ENCODE data around the gene SMIM24.

The SMIM24 gene

DNA sequence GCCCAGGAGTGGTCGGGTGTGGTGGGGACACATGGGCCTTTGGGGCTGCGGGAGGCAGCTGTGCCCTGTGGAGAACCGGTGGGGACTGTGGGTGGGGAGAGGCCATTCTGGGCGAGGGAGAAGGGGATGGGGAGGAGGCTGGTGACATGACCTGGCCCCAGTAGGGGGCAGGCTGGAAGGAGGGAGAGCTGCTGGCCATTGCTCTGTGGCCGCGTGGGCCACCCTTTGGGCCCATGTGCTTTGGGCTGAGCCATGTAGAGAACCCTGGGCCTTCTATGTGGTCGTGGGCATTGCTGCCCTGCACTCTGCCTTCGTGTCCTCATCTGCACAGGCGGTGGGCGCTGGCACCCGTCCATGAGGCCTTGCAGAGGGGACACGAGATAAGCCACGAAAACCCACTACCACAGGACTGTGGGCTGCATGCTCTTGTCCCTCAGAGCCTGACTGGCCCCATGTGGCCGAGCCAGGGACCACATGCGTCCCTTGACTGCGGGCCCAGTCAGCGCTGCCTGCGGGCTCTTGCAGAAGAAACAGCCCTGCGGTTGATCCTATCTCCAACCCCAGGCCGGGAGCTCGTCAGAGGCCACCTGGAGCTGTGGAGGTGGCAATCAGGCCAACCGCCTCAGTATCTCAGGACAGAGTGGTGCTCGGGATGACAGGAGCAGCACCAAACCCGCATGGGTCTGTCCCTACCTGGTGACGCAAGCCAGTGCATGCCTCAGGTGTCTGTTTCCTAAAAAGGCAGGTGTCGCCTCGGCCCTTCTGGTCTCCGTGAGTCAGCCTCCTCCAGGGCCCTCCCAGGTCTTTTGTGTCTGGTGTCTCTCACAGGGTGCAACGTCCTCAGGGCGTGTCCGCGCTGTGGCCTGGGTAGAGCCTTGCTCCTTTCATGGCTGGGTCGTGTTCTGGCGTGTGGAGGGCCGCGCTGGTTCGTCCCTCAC lies 40.1 kb upstream of the SMIM24 start:
- no peak overlapping the region for H3K27ac Mint-ChIP-seq
- H3K4me3 Mint-ChIP-seq: no peak overlapping the region
- peaks cover 15% of the 10 kb centered on the region for H3K36me3 Mint-ChIP-seq (ENCODE audit: low read depth)
- H3K27me3 Mint-ChIP-seq (ENCODE audit: low read depth): no peaks in the 10 kb centered on the region
- no peak for DNase-seq (ENCODE audit: low spot score)
- peaks cover 6% of the 10 kb centered on the region for H3K4me1 Mint-ChIP-seq (ENCODE audit: low read depth)
- H3K9me3 Mint-ChIP-seq: no peaks in the 10 kb centered on the region

DNA sequence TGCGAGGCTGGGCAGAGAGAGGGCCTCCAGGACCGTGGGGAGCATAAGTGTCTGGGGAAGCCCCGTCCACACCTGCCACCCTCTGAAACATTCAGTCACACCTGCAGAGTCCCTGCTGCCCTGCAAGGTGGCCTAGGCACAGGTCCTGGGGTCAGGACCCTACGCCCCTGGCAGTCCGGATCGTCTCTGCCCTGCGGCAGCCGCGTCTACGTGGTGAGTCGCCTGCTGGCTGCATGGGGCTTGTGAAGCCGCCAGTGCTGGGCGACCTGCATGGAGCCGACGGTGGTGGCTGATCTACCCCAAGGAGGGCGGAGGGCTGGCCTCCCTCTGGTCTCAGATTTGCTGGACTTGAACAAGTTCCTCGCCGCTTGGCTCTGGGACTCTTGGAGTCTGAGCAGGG lies 38.8 kb upstream of the SMIM24 start:
- H3K36me3 Mint-ChIP-seq (ENCODE audit: low read depth): peaks cover 12% of the 10 kb centered on the region
- no peaks in the 10 kb centered on the region for H3K27me3 Mint-ChIP-seq (ENCODE audit: low read depth)
- DNase-seq (ENCODE audit: low spot score): no peak
- peaks cover 6% of the 10 kb centered on the region for H3K4me1 Mint-ChIP-seq (ENCODE audit: low read depth)
- H3K9me3 Mint-ChIP-seq: no peaks in the 10 kb centered on the region
- no peak overlapping the region for H3K4me3 Mint-ChIP-seq
- H3K27ac Mint-ChIP-seq: no peak overlapping the region

DNA sequence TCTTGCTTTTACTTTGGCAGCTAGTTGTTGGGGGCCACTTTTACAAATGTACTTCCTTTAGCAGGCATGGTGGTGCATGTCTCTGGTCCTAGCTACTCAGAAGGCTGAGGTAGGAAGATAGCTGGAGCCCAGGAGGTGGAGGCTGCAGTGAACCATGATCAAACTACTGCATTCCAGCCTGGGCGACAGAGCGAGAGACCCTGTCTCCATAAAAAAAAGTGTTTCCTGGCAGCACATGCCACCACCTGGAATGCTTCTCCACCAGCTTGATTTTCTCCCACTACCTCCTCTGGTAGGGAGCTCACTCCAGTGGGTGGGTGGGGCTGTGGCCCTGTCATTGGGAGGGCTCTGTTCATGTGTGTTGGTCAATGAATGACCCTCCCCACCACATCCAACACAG lies 38.3 kb upstream of the SMIM24 start:
- Mint-ChIP-seq H3K9me3 (no peaks in the 10 kb centered on the region), H3K4me3 (no peak overlapping the region), H3K27ac (no peak overlapping the region), H3K36me3 (ENCODE audit: low read depth) (peaks cover 9% of the 10 kb centered on the region), H3K4me1 (ENCODE audit: low read depth) (peaks cover 4% of the 10 kb centered on the region), H3K27me3 (ENCODE audit: low read depth) (no peaks in the 10 kb centered on the region)
- DNase-seq (ENCODE audit: low spot score): no peak

DNA sequence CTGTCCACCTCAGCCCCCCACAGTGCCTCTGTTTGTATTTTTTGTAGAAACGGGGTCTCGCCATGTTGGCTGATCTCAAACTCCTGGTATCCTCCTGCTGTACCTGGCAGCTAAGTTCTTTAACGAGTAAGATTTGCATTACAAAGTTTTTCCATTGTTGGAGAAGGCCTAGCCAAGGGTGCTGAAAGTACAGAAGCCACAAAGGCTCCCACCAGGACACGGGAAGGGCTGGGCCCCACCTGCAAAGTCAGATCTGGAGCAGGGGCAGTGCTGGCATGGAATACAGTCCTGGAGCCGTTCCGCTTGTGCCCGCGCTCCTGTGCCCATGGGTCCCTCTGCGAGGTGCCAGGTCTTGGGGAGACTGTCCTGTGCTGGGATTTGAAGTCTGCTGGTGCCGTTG lies 37.9 kb upstream of the SMIM24 start:
- H3K4me1 Mint-ChIP-seq (ENCODE audit: low read depth): peaks cover 4% of the 10 kb centered on the region
- H3K4me3 Mint-ChIP-seq: no peak overlapping the region
- H3K36me3 Mint-ChIP-seq (ENCODE audit: low read depth): peaks cover 9% of the 10 kb centered on the region
- H3K27ac Mint-ChIP-seq: no peak overlapping the region
- H3K27me3 Mint-ChIP-seq (ENCODE audit: low read depth): no peaks in the 10 kb centered on the region
- no peaks in the 10 kb centered on the region for H3K9me3 Mint-ChIP-seq
- no peak for DNase-seq (ENCODE audit: low spot score)

DNA sequence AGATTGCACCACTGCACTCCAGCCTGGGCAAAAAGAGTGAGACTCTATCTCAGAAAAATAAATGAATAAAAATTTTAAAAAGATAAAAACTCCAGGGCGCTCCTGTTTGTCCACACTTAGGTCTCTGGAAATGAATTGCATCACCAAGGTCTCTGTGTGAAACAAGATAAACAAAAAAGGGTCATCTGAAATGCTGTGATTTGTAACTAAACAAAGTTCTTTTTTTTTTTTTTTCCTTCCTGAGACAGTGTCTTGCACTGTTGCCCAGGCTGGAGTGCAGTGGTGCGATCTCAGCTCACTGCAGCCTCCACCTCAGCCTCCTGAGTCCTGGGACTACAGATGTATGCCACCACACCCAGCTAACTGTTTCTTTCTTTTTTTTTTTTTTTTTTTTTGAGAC lies 37.3 kb upstream of the SMIM24 start:
- DNase-seq (ENCODE audit: low spot score): no peak
- Mint-ChIP-seq H3K4me1 (ENCODE audit: low read depth) (peaks cover 4% of the 10 kb centered on the region), H3K27me3 (ENCODE audit: low read depth) (no peaks in the 10 kb centered on the region), H3K4me3 (no peak overlapping the region), H3K36me3 (ENCODE audit: low read depth) (peaks cover 9% of the 10 kb centered on the region), H3K9me3 (no peaks in the 10 kb centered on the region), H3K27ac (no peak overlapping the region)

DNA sequence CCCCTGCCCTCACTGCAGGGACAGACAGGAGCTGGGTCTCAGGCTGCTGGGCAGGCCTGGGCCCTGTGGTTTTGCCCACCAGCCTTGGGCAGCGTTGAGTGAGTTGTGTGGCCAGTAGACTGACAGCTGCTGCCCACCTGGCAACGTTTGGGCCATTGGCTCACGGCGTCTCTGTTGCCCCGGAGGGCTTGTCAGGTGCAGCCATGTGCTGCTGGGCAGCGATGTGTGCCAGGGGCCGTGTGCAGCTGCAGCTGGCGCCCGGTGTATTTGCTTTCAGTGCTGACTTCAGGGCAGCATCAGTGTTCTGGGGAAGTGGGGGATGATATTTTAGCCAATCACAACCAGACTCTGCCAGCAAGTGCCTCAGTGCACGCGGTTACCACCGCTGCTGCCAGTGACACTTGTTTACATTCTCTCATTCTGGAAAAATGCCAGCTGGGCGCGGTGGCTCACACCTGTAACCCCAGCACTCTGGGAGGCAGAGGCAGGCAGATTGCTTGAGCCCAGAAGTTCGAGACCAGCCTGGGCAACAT lies 36.4 kb upstream of the SMIM24 start:
- H3K4me3 Mint-ChIP-seq: no peak overlapping the region
- H3K27ac Mint-ChIP-seq: no peak overlapping the region
- peaks cover 4% of the 10 kb centered on the region for H3K4me1 Mint-ChIP-seq (ENCODE audit: low read depth)
- DNase-seq (ENCODE audit: low spot score): no peak
- peaks cover 5% of the 10 kb centered on the region for H3K36me3 Mint-ChIP-seq (ENCODE audit: low read depth)
- H3K9me3 Mint-ChIP-seq: no peaks in the 10 kb centered on the region
- no peaks in the 10 kb centered on the region for H3K27me3 Mint-ChIP-seq (ENCODE audit: low read depth)

DNA sequence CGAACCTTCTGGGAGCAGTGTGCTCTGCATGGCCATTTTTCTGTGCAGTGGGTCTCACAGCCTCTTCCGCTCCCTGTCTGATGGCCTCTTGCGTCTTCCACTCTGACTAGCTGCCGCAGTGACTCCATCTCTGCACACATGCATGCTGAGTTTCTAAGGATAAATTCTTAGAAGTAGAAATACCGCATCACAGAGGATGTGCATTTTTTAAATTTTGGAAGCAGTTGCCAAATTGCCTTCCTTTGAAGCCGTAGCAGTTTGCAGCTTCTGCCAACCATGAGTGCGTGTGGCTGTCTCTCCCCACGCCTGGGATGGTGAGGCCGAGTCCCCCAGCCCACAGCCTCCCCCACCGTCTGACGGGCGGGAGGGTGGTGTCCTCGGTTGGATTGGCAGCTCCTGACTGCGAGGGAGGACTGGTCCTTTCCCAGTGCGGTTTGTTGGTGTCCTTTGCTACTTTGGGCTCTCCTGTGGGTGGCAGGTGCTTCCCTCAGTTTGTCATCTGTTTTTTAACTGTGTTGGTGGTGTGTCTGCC lies 35.6 kb upstream of the SMIM24 start:
- no peak overlapping the region for H3K4me3 Mint-ChIP-seq
- no peaks in the 10 kb centered on the region for H3K9me3 Mint-ChIP-seq
- H3K27me3 Mint-ChIP-seq (ENCODE audit: low read depth): no peaks in the 10 kb centered on the region
- no peak for DNase-seq (ENCODE audit: low spot score)
- H3K36me3 Mint-ChIP-seq (ENCODE audit: low read depth): peaks cover 2% of the 10 kb centered on the region
- H3K27ac Mint-ChIP-seq: no peak overlapping the region
- H3K4me1 Mint-ChIP-seq (ENCODE audit: low read depth): peaks cover 3% of the 10 kb centered on the region

DNA sequence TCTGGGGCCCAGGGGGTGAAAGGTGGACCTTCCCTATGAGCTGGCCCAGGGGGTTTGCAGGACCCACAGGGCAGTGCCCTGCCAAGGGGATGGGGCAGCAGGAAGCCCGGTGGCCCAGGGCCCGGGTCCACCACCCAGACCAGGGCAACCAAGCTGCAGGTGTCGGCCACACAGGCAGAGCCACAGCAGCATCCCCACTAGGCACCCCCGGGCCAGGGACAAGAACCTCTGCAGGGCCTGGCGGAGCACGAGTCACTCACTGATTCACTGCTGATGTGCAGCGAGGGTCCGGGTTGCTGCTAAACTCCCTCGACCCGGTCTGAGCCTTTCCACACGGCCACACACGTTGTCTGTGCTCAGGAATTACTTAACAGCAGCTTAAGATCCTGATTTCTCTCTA lies 34.6 kb upstream of the SMIM24 start:
- Mint-ChIP-seq H3K4me3 (no peak overlapping the region), H3K27ac (no peak overlapping the region), H3K9me3 (no peaks in the 10 kb centered on the region), H3K4me1 (ENCODE audit: low read depth) (peaks cover 2% of the 10 kb centered on the region), H3K27me3 (ENCODE audit: low read depth) (no peaks in the 10 kb centered on the region), H3K36me3 (ENCODE audit: low read depth) (peaks cover 2% of the 10 kb centered on the region)
- DNase-seq (ENCODE audit: low spot score): no peak

DNA sequence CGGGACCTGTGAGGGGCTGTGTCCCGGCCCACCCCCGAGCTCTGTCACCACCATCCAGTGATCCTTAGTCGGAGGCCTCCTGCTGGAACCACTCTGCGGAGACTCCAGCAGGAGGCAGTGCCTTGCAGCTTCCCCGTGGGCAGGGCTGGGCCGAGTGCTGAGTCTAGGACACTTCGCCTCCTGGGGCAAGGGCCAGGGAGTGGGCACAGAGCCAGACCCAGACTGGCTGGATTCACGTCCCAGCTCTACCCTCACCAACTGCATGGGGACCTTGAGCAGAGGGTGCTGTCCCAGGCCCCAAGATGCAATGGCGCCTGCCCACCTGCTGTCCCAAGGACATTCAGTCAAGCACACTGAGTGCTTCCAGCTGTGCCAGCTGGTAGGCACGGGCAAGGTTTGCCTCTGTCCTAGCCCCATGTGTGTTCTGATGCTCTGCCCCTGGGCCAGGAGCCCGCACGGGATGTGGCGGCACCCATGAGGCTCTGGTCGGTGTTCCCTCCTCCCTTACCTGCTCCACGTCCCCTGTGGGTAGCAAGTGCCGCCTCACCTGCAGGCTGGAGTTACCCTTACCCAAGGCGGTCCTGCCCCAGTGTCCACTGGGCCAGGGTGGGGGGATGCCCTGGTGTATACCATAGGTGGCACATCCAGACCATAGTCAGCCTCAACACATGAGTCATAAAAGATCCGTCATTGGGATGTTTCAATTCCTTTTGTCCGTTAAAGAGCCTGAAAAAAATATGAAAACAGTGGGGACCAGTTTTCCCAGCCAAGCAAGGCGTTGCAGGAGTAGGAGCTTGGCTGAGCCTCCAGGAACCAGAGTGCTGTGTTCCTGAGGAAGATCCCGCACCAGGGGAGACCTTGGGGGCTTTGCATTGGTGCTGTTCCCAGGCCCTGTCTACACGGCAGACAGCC lies 33.2 kb upstream of the SMIM24 start:
- Mint-ChIP-seq H3K4me1 (ENCODE audit: low read depth) (peaks cover 8% of the 10 kb centered on the region), H3K4me3 (no peak overlapping the region), H3K9me3 (no peaks in the 10 kb centered on the region), H3K27me3 (ENCODE audit: low read depth) (no peaks in the 10 kb centered on the region), H3K36me3 (ENCODE audit: low read depth) (peaks cover 13% of the 10 kb centered on the region), H3K27ac (no peak overlapping the region)
- DNase-seq (ENCODE audit: low spot score): no peak

DNA sequence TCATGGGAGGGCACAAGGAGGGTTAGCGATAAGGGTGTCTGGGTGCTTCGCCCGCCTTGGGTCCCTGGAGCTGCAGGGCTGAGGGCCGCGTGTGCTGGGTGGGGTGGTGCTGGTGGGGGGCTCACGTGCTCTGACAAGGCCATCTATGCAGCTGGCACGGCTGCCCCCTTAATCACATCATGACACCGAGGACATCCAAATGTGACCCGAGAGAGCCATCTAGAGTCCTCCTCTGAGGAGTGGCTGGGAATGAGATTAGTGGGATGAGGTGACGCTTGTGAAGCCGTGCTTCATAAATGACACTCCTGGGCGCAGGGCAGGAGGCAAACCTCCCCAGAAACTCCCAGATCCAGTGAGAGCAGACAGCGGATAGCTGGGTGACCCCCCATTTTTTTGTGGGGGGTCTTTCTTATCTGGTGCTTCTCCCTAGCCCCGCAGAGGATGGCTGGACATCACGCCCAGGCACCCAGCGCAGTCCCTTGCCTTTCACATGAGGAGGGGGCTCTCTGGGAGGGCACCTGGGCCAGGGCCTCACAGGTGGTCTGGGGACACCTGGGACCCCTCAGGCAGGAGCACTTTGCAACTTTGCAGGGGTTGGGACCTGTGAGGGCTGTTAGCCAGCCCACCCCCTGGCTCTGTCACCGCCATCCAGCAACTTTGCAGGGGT lies 32.4 kb upstream of the SMIM24 start:
- Mint-ChIP-seq H3K27ac (no peak overlapping the region), H3K36me3 (ENCODE audit: low read depth) (peaks cover 16% of the 10 kb centered on the region), H3K4me1 (ENCODE audit: low read depth) (peaks cover 11% of the 10 kb centered on the region), H3K9me3 (no peaks in the 10 kb centered on the region), H3K4me3 (no peak overlapping the region), H3K27me3 (ENCODE audit: low read depth) (no peaks in the 10 kb centered on the region)
- DNase-seq (ENCODE audit: low spot score): no peak

DNA sequence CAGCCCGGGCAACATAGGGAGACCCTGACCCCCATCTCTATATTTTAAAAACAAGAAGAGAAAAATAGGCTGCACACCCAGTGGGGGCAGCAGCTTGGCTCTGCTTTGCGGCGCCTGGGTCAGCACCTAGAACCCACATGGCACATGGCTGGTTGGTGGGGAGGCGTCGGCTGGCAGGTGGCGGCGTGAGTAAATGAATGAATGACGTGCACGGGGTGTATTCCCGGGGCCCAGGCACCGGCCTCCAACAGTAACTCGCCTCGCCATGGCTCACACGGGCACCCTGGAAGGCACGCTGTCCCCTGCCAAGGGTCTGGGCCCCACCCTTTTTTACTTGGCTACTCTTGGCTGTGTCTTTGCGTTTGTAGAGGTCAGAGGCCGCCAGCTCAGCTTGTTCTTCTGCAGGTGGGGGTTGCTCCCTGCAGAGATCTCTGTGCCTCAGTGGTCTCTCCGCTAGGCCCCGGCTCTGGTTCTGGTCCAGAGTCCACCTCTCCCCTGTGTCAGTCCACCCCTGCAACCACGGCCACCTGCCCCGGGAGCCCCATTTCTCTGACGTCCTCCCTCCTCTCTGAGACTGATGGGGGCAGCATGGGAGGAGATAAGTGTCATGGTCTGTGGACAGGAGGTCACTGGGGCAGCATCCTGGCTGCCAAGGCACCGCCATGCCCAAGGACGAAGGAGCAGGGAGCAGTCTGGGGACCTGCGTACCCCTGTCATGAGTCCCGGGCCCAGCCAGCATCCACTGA lies 31.4 kb upstream of the SMIM24 start:
- Mint-ChIP-seq H3K27ac (no peak overlapping the region), H3K4me1 (ENCODE audit: low read depth) (peaks cover 19% of the 10 kb centered on the region)

DNA sequence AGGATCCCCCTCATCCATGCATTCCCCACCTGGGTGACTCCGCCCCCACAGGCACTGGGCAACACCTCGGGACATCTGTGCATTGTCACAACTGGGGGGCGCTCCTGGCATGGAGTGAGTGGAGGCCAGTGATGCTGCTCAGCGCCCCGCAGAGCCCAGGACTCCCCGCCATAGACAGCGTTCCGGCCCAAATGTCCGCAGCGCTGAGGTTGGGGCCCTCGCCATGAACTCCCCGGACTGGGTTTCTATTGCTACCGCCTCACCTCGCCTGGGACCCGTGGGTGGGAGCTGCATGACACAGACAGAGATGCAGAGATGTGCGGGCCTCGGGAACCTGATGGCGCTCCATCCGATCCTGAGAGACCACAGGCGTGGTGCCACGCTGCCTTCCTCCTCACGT lies 30.4 kb upstream of the SMIM24 start:
- Mint-ChIP-seq H3K36me3 (ENCODE audit: low read depth) (peaks cover 28% of the 10 kb centered on the region), H3K9me3 (no peaks in the 10 kb centered on the region), H3K27ac (no peak overlapping the region), H3K4me1 (ENCODE audit: low read depth) (peaks cover 18% of the 10 kb centered on the region), H3K27me3 (ENCODE audit: low read depth) (no peaks in the 10 kb centered on the region), H3K4me3 (no peak overlapping the region)
- no peak for DNase-seq (ENCODE audit: low spot score)

More for the DNA sequence above, 31.4 kb upstream of the SMIM24 start:
- Mint-ChIP-seq H3K36me3 (ENCODE audit: low read depth) (peaks cover 26% of the 10 kb centered on the region), H3K27me3 (ENCODE audit: low read depth) (no peaks in the 10 kb centered on the region), H3K4me3 (no peak overlapping the region), H3K9me3 (no peaks in the 10 kb centered on the region)
- DNase-seq (ENCODE audit: low spot score): no peak

DNA sequence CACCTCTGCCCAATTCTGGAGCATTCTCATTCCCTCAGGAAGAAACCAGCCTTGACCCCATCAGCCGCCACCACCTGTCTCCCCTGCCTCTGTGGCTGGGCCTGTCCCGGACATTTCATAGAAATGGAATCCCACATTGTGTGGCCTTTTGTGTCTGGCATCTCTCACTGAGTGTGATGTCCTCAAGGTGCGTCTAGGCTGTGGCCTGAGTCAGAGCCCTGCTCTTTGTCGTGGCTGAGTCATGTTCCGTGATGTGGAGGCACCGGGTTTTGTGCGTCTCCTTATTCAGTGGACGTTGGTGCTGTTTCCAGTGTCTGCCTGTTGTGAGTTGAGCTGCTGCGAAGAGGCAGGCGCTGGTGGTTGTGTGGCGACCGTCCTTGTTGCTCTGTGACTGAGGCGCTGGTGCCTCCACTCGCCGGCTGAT lies 29.3 kb upstream of the SMIM24 start:
- peak overlapping the region; percentile 68 for H3K27ac Mint-ChIP-seq
- no peaks in the 10 kb centered on the region for H3K27me3 Mint-ChIP-seq (ENCODE audit: low read depth)
- H3K9me3 Mint-ChIP-seq: no peaks in the 10 kb centered on the region
- peak; percentile 35 for DNase-seq (ENCODE audit: low spot score)
- H3K4me3 Mint-ChIP-seq: peak overlapping the region; percentile 51
- peaks cover 28% of the 10 kb centered on the region for H3K36me3 Mint-ChIP-seq (ENCODE audit: low read depth)
- peaks cover 25% of the 10 kb centered on the region for H3K4me1 Mint-ChIP-seq (ENCODE audit: low read depth)
